Fibroblast of lung (primary cell): ENCODE results near the gene GTF3A.

Experiments used
- CTCF ChIP-seq, 2 donors: IDR thresholded peaks in 1 of 2; conservative IDR thresholded peaks in 1 of 2; 1 replicate in 1 of 2; 2 replicates in 1 of 2; pipeline ENCODE4 v1.5.1; 2011 to 2012; ENCODE audit warnings: low read length in 2 of 2, control low read depth in 1 of 2, inconsistent platforms in 1 of 2, low read depth in 1 of 2, mild to moderate bottlenecking in 1 of 2
- EZH2 ChIP-seq: IDR thresholded peaks from 2 replicates; pipeline ENCODE4 v1.5.1; 2012; ENCODE audit warnings: low read length, control low read depth, mild to moderate bottlenecking; ENCODE audit errors: missing control alignments

GRCh38 chr13:27465611-27466010 lies 41.2 kb downstream of the GTF3A start:
- TF ChIP-seq CTCF (conservative IDR thresholded peaks at IDR 0.05 in 1 of 2, IDR thresholded peaks at IDR 0.05 in 1 of 2; ENCODE audit: low read depth in 1 of 2, low read length in 2 of 2): no peak
- TF ChIP-seq EZH2: no peak
